ENCODE data around the gene WDR36. TPM values are rescaled to one million over a fixed set of nuclear protein-coding genes. Genes with fewer than 3 reads are reported as not detected.

The WDR36 gene
- total and polyA plus RNA-seq, 2 of the 8 experiments (the other 6 are each of a cell fraction or from before 2014, with no cell fraction given) = 9.3 to 41.8 TPM

GRCh38 chr5:111131356-111131755 is 39.2 kb downstream of the WDR36 start:
- Histone ChIP-seq H3K9ac (replicated peaks in 1 of 4; ENCODE audit: extremely low read depth in 1 of 4, low read depth in 3 of 4, low read length in 3 of 4) (no peak overlapping the region), H3K23ac (ENCODE audit: insufficient read length) (no peak overlapping the region), H3K4me3 (ENCODE audit: extremely low read depth in 1 of 4, insufficient read depth in 2 of 4, low read depth in 3 of 4, low read length in 4 of 4) (no peak overlapping the region), H2BK20ac (ENCODE audit: low read length) (no peak overlapping the region), H3K79me2 (ENCODE audit: control insufficient read depth in 1 of 2, insufficient read depth in 2 of 2, low read length in 2 of 2) (no peaks in the 10 kb centered on the region), H3K4me1 (replicated peaks in 1 of 4; ENCODE audit: control insufficient read depth in 3 of 4, insufficient read depth in 4 of 4, low read length in 3 of 4) (peaks cover 3 to 18% (median 7%) of the 10 kb centered on the region in 4 experiments), H3K18ac (ENCODE audit: extremely low read depth, low read length) (no peak overlapping the region; the same call in 1 of the 2 replicates), H3K36me3 (ENCODE audit: control insufficient read depth in 2 of 4, insufficient read depth in 4 of 4, low read length in 3 of 4) (peaks cover 0 to 11% (median 0%) of the 10 kb centered on the region in 4 experiments; a peak in 1 of 8 replicates), H2BK5ac (ENCODE audit: low read depth, low read length) (no peak overlapping the region), H4K5ac (ENCODE audit: insufficient read length, low read depth, low read length) (no peak overlapping the region), H2BK12ac (ENCODE audit: low read depth, low read length) (no peak overlapping the region), H3K56ac (replicated peaks; ENCODE audit: insufficient read length, low read depth, low read length) (no peak overlapping the region), H3K23me2 (ENCODE audit: low read depth, low read length) (no peaks in the 10 kb centered on the region), H4K8ac (ENCODE audit: extremely low read depth, insufficient read depth, low read length) (no peak overlapping the region), H3K14ac (ENCODE audit: insufficient read length) (no peak overlapping the region), H4K91ac (replicated peaks; ENCODE audit: insufficient read length, low read length) (no peak overlapping the region), H3K79me1 (ENCODE audit: low read depth, low read length) (no peaks in the 10 kb centered on the region), H2BK15ac (ENCODE audit: low read length) (no peak overlapping the region), H3K9me3 (ENCODE audit: insufficient read depth in 2 of 2, low read depth in 1 of 2, low read length in 1 of 2) (no peaks in the 10 kb centered on the region), H2AFZ (ENCODE audit: low read length) (no peak overlapping the region), H3K4me2 (ENCODE audit: insufficient read depth in 1 of 2, low read depth in 2 of 2, low read length in 2 of 2) (no peak overlapping the region), H2BK120ac (replicated peaks; ENCODE audit: low read depth, low read length) (no peak overlapping the region), H3K27ac (ENCODE audit: low read depth, low read length) (no peak overlapping the region), H3K27me3 (replicated peaks in 1 of 4; ENCODE audit: control insufficient read depth in 3 of 4, extremely low read depth in 1 of 4, insufficient read depth in 3 of 4, low read length in 3 of 4) (no peaks in the 10 kb centered on the region), H2AK5ac (ENCODE audit: low read depth, low read length) (no peak overlapping the region), H3K4ac (replicated peaks; ENCODE audit: insufficient read length, low read depth, low read length) (no peak overlapping the region), H4K20me1 (replicated peaks in 1 of 2; ENCODE audit: control insufficient read depth in 1 of 2, insufficient read depth in 2 of 2, low read length in 2 of 2) (no peaks in the 10 kb centered on the region)
- ChIA-PET POLR2A (ENCODE audit: partially characterized antibody) (no interaction called here), CTCF (ENCODE audit: partially characterized antibody) (no interaction called here)
- FAIRE-seq = no peak
- TF ChIP-seq RXRA (IDR thresholded peaks at IDR 0.05; ENCODE audit: insufficient read depth, low read depth, low read length) (no peak), MAFK (IDR thresholded peaks at IDR 0.05; ENCODE audit: low read depth, low read length) (peak; percentile 84)
- WGBS, 2 experiments (ENCODE audit: extremely low coverage in 1 of 2, insufficient coverage in 1 of 2, insufficient read length in 1 of 2, insufficient replicate concordance in 2 of 2, low coverage in 1 of 2, low lambda C conversion rate in 2 of 2, missing lambda C conversion rate in 1 of 2) = 85% methylated on average over 2 of the region's 2 CpGs; no CpG with 5 or more reads in 1 of the 2 experiments
- DNase-seq (ENCODE audit: low read depth in 1 of 2, low spot score in 2 of 2) = no peak
